Stimulated activated naive CD8-positive, alpha-beta T cell treated with anti-CD3 and anti-CD28 coated beads, Interleukin-15, Interleukin-2, amounts not matched to agents 100 U/mL and 50 U/mL, for 24 hours (primary cell): ENCODE measurements around the gene IDI1.
"Not testable (repeated sequence)": the region's sequence is repeated elsewhere in the genome, so short reads cannot be mapped to it uniquely, and the experiment has no call there.

Source experiments
- ATAC-seq: fragments of 150-1000 bp; cut with Tn5 transposase; one replicate; pipeline ENCODE4 v1.10.0; 2021
- DNase-seq: peaks from one replicate; pipeline ENCODE4 v3.0.0; 2021

Gene IDI1

DNA sequence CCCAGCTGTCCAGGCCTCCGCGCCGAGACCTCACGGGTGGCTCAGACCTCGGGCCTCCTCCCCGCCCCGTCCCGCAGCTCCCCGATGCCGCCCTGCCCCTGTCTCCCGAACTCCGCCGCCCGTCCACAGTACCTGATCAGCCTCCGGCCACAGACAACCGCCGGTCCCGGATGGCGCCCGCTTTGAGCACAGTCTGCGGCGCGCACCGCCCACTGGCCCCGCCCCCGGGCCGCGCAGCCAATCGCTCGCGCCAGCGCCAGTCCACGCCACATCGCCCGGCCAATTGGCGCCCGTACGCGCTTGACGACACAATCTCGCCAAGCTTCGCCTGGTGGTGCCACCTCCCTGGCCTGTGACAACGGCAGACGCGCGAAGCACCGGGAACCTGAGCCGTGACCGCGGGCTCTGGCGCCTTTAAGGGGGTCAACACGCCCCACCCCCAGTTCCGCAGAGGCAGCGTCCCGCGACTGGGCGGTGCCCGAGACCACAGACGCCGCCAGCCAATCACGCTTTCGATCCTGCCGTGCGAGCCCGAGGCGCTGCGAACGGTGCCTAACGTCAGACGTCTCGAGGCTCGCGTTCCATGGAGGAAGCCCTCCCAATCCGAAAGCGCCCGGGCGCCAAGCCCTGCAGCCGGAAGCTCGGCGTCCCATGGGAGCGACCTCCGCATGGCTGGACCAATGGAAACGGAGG, at the start of gene IDI1:
TSS of gene IDI1 (minus strand) at position 388 of the 693 bp plus-strand sequence. CDS start at position 272, 116 bp downstream.
- DNase-seq (peak; percentile 97), ATAC-seq (peak; percentile 90)

GRCh38 chr10:1097436-1097835, 48.5 kb upstream of the IDI1 start:
- DNase-seq (no peak), ATAC-seq (no peak)

DNA sequence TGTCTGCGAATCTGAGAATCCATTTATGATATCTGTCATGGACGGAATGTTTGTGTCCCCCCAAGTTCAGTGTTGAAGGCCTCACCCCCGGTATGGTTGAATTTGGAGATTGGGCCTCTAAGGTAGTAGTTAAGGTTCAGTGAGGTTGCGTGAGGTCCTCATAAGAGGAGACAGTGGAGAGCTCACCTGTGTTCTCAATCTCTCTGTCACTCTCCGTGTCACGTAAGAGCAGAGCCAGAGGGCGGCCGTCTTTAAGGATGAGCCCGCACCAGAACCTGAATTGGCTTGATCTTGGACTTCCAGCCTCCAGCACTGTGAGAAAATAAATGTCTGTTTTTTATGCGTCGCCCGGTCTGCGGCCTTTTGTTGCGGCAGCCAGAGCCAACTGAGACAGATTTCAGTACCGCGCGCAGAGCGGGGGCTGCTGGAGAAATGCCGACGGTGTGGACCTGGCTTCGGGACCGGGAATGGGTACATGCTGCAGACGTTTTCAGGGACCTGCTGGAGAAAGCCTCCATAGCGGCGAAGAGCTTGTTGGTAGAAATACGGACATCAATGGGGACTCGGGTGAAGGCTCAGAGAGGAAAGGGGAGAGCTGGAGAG, 47.5 kb upstream of the IDI1 start:
- no peak for ATAC-seq
- no peak for DNase-seq

- DNase-seq = no peak
- ATAC-seq = no peak
These were observed 46.6 kb upstream of the IDI1 start for GRCh38 chr10:1095498-1095897.

DNA sequence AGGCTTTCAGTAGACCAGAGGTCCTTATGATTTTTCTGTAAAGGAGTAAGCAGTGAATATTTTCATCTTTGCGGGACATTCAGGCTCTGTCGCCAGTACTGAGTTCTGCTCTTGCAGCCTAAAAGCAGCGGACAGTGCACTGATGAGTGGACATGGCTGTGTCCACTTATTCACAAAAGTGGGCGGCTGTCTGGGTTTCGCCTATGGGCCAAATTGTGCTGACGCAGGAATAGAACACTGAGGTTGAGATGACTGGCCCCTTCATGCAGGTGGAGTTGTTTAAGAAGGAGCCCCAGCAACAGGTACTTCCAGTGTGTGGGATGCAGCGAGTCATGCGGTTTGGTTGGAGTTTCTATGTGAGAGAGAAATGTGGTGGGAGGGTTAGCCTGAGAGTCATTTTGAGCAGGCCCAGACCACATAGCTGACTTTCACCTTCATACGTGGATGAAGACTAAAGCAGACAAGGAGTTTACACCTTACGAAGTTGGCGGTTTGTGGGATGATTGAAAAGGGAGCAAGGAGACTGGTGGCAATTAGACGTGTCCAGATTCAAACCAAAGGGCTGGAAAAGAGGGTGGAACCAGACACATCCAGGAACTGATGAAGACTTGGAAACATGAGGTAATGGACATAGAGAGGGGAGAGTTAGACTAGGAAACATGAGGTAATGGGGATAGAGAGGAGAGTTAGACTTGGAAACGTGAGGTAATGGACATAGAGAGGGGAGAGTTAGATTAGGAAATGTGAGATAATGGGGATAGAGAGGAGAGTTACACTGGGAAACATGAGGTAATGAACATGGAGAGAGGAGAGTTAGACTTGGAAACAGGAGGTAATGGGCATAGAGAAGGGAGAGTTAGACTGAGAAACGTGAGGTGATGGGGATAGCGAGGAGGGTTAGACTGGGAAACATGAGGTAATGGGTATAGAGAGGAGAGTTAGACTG, 45.5 kb upstream of the IDI1 start:
- ATAC-seq (peak; percentile 95), DNase-seq (peak; percentile 73)

GRCh38 chr10:1093696-1094095, 44.8 kb upstream of the IDI1 start:
- no peak for DNase-seq

DNA sequence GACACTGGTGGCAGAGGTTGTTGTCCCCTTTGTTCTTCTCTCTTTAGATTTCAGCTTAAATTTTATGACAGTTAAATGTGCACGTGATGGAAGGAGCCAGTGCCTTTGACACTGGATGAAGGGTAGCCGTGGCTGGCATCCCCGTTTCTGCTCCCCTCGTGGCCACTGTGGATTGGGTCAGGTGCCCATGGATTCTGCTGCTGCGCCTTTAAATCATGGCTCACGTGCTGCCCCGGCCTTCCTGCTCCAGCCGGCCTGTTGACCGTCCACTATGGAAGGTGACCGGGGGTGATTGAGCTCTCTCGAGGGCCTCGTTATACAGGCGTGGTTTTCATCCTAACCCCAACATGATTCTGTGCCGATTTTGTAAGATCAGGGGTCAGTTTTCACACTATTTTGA, 41.8 kb upstream of the IDI1 start:
- DNase-seq (no peak), ATAC-seq (no peak)

More at GRCh38 chr10:1093696-1094095, 44.8 kb upstream of the IDI1 start:
- ATAC-seq = no peak

GRCh38 chr10:1089017-1089689, 40.2 kb upstream of the IDI1 start:
- no peak for ATAC-seq
- DNase-seq = no peak

DNA sequence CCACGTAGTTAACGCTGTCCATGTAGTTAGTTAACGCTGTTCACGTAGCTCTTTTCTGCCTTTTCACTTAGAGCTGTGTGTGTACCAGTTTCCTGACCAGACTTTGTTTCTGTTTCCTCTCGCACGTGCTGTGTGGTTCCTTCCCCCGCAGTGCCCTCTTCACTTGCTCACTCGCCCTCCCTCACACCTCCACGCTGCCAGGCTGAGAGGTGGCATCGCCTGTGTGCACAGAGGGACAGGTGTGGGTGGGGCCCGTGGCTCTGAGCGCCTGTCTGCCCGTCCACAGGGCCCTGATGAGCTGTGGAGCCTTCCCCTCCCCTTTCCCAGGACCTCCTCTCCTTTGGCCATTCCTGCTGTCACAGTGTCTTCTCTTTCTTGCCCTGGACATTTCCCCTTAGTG, 37.9 kb upstream of the IDI1 start:
- DNase-seq = no peak
- ATAC-seq = no peak

- DNase-seq = no peak
- no peak for ATAC-seq
These were observed 36.3 kb upstream of the IDI1 start for GRCh38 chr10:1085258-1085657.

- no peak for DNase-seq
- ATAC-seq = no peak
These were observed 35.4 kb upstream of the IDI1 start for GRCh38 chr10:1084011-1084950.

- no peak for ATAC-seq
- no peak for DNase-seq
These were observed 34.7 kb upstream of the IDI1 start for GRCh38 chr10:1083581-1083980.

- DNase-seq = no peak
- no peak for ATAC-seq
These were observed 29.7 kb upstream of the IDI1 start for GRCh38 chr10:1078668-1079067.

- ATAC-seq (no peak), DNase-seq (no peak)
These were observed 25.9 kb upstream of the IDI1 start for GRCh38 chr10:1074748-1075308.

GRCh38 chr10:1074052-1074747, 25.3 kb upstream of the IDI1 start:
- DNase-seq (no peak), ATAC-seq (peak; percentile 36)

GRCh38 chr10:1070919-1071318, 22.0 kb upstream of the IDI1 start:
- DNase-seq = no peak
- no peak for ATAC-seq

DNA sequence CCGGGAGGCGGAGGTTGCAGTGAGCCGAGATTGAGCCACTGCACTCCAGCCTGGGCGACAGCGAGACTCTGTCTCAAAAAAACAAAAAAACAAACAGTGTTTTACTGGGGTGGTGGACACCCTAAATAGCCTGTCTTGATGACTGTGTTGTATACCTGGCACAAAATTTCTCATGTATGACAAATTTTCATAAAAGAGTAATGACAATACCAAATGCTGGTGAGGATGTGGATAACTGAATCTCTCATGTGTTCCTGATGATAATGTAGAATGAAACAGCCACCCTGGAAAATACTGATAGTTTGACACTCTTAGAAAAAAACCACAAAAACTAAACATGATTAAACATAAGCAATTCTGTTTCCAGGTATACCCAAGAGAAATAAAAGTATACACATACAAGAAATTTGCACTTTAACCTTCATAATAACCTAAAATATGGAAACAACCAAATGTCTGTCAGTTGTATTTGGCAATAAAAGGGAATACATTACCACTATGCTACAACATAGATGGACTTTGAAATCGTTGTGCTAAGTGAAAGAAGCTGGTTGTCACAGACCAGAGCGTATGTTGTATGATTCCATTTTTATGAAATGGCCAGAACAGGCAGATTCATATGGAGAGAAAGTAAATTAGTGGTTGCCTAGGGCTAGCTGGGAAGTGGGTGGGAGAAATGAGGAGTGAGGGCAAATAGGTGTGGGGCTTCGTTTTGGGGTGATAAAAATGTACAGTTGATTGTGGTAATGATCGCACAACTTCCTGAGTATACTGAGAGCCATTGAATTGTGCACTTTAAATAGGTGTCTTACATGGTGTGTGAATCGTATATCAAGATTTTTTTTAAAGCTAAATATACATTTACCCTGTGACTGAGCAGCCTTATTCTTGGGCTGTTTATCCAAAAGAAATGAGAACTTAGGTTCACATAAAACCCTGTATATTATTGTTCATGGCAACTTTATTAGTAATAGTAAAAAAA, 19.8 kb upstream of the IDI1 start:
- peak; percentile 60 for ATAC-seq
- DNase-seq = no peak

GRCh38 chr10:1066734-1067133, 17.8 kb upstream of the IDI1 start:
- not testable (repeated sequence) for DNase-seq, ATAC-seq

GRCh38 chr10:1064964-1065247, 16.0 kb upstream of the IDI1 start:
- DNase-seq (no peak), ATAC-seq (no peak)
